Esophagus squamous epithelium (tissue), 5 donors: ENCODE measurements around the gene SGSH. TPM values are rescaled to one million over a fixed set of nuclear protein-coding genes. Genes with fewer than 3 reads are reported as not detected.

Experiments
- DNase-seq: peaks from one replicate; lab custom pipeline; 2025; lab: John Stamatoyannopoulos, UW
- H3K27ac ChIP-seq, 4 donors: fragments of 200-600 bp; sonication (generic); one replicate each; pipeline ENCODE4 v1.5.1; 2016 to 2019; ENCODE audit warnings: mild to moderate bottlenecking in 1 of 4
- H3K27me3 ChIP-seq, 4 donors: fragments of 200-600 bp; sonication (generic); 1 replicate in 3 of 4; 2 replicates in 1 of 4; pipeline versions ENCODE4 v1.5.1 to v1.6.0; 2017 to 2021; ENCODE audit warnings: antibody characterized with exemption in 1 of 4
- H3K36me3 ChIP-seq, 3 donors: fragments of 200-600 bp; sonication (generic); one replicate each; pipeline ENCODE4 v1.5.1; 2016 to 2019
- H3K4me1 ChIP-seq, 3 donors: fragments of 200-600 bp; sonication (generic); one replicate each; pipeline ENCODE4 v1.5.1; 2017 to 2019
- H3K4me3 ChIP-seq, 4 donors: fragments of 200-600 bp; sonication (generic); 1 replicate in 3 of 4; 2 replicates in 1 of 4; pipeline ENCODE4 v1.5.1; 2016 to 2019; ENCODE audit warnings: mild to moderate bottlenecking in 2 of 4, moderate library complexity in 1 of 4
- H3K9me3 ChIP-seq, 3 donors: fragments of 200-600 bp; sonication (generic); one replicate each; pipeline ENCODE4 v1.5.1; 2016 to 2019
- CTCF ChIP-seq, 6 experiments: fragments of 450-650 bp in 4 of 6; fragments of 200-600 bp in 2 of 6; sonication (generic) in 2 of 6; IDR thresholded peaks; one replicate each; pipeline ENCODE4 v1.5.1; 2016 to 2019; ENCODE audit warnings: antibody characterized with exemption in 6 of 6, mild to moderate bottlenecking in 4 of 6, moderate library complexity in 4 of 6
- POLR2A ChIP-seq, 4 donors: fragments of 450-650 bp; IDR thresholded peaks; one replicate each; pipeline ENCODE4 v1.6.1; 2017; ENCODE audit warnings: antibody characterized with exemption in 4 of 4, mild to moderate bottlenecking in 4 of 4, moderate library complexity in 3 of 4
- WGBS, 2 donors: methylation state at CpG; one replicate each; pipeline ENCODE4 v1.1.5; 2018; 5-methylcytosine and 5-hydroxymethylcytosine counted together
- intact Hi-C: fragments of 100-400 bp; cut with DNase I; formaldehyde crosslinking; loops from one replicate; pipeline ENCODE4 v1.15.0; 2022
- total RNA-seq, 4 donors: library from RNA; depleted of rRNA; stranded (reverse); fragments of >200 nt; gene quantifications; one replicate each; pipeline ENCODE4 v1.1.0, GENCODE V29; 2016
- donor health status: DM: yes; HTN: yes; CAD: no.

SGSH gene
- total RNA-seq, 4 donors from 2014 or later, result 8.7 to 18.7 (median 12.9) TPM

GRCh38 chr17:80265205-80266068 lies 45.3 kb upstream of the SGSH start:
- no peak for DNase-seq
- H3K36me3 ChIP-seq, result peaks cover 5 to 65% (median 7%) of the 10 kb centered on the region in 3 donors
- H3K4me3 ChIP-seq, result peak overlapping the region in 1 of 4 donors; percentile 88
- intact Hi-C loops, result no loop called here
- TF ChIP-seq CTCF (IDR thresholded peaks at IDR 0.05) (no peak), POLR2A (IDR thresholded peaks at IDR 0.05) (no peak)
- H3K9me3 ChIP-seq, result no peaks in the 10 kb centered on the region
- H3K4me1 ChIP-seq, result peaks cover 25 to 57% (median 33%) of the 10 kb centered on the region in 3 donors
- WGBS, 2 donors, result 71 to 82% methylated on average over 14 to 16 of the region's 17 CpGs
- H3K27me3 ChIP-seq, result no peaks in the 10 kb centered on the region
- H3K27ac ChIP-seq, result peak overlapping the region in 2 of 4 donors; percentile 100

DNA sequence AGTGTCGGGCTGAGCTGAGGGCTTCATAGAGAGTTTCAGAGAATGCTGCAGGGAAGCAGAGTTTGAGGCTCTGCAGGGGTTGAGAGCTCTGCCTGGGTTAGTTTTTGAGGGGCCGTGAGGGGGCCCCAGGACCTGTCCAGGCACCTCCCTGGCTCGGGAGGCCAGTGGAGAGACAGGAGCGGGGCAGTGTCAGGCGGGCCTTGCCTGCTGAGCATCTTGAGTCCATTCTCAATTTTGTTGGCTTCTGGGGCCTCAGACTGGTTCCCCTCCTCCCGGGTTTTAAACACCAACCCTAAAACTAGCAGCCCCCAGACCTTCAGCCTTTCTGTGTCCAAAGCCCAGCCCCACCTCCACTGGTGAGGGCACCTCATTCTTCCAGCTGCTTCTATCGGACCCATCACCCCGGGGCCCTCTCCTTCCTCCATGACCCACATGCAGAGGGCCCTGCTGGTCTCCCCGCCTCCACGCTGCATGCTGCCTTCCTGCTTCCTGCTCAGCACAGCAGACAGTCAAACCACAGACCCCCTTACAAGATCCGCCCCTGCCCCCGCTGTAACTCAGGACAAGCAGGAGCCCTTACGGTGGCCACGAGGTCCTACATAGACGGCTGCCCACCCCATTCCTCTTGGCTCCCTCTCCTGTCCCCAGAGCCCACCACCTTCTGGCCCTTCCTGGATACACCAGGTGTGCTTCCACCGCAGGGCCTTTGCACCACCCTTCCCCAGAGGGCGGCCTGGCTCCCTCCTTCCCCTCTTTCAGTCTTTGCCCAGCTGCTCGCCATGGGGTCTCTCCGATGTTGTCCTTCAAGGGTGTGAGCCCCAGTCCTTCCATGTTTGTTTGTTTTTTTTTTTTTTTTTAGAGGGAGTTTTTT lies 44.3 kb upstream of the SGSH start:
- WGBS, 2 donors, result 62 to 68% methylated on average over 10 to 16 of the region's 19 CpGs
- peaks cover 30 to 64% (median 37%) of the 10 kb centered on the region in 3 donors for H3K4me1 ChIP-seq
- DNase-seq, result no peak
- peak overlapping the region; percentile 5 to 88 (median 41) for H3K4me3 ChIP-seq
- H3K27ac ChIP-seq, result peak overlapping the region; percentile 97 to 100 (median 100)
- no peaks in the 10 kb centered on the region for H3K27me3 ChIP-seq
- no peak for TF ChIP-seq CTCF (IDR thresholded peaks at IDR 0.05)
- no peak for TF ChIP-seq POLR2A (IDR thresholded peaks at IDR 0.05)
- H3K9me3 ChIP-seq, result no peaks in the 10 kb centered on the region
- peaks cover 5 to 57% (median 7%) of the 10 kb centered on the region in 3 donors for H3K36me3 ChIP-seq
- intact Hi-C loops, result no loop called here

GRCh38 chr17:80263253-80264204 lies 43.4 kb upstream of the SGSH start:
- H3K4me1 ChIP-seq, result peaks cover 30 to 73% (median 37%) of the 10 kb centered on the region in 3 donors
- peak overlapping the region; percentile 97 to 100 (median 100) for H3K27ac ChIP-seq
- H3K9me3 ChIP-seq, result no peaks in the 10 kb centered on the region
- peaks cover 5 to 47% (median 7%) of the 10 kb centered on the region in 3 donors for H3K36me3 ChIP-seq
- peak; percentile 81 for DNase-seq
- peak overlapping the region; percentile 5 to 88 (median 41) for H3K4me3 ChIP-seq
- TF ChIP-seq CTCF (IDR thresholded peaks at IDR 0.05) (peak in 1 of 6 experiments; percentile 27), POLR2A (IDR thresholded peaks at IDR 0.05) (peak in 1 of 4 donors; percentile 32)
- WGBS, 2 donors, result 2 to 10% methylated on average over 8 of the region's 19 CpGs
- no peaks in the 10 kb centered on the region for H3K27me3 ChIP-seq
- intact Hi-C loops, result no loop called here

DNA sequence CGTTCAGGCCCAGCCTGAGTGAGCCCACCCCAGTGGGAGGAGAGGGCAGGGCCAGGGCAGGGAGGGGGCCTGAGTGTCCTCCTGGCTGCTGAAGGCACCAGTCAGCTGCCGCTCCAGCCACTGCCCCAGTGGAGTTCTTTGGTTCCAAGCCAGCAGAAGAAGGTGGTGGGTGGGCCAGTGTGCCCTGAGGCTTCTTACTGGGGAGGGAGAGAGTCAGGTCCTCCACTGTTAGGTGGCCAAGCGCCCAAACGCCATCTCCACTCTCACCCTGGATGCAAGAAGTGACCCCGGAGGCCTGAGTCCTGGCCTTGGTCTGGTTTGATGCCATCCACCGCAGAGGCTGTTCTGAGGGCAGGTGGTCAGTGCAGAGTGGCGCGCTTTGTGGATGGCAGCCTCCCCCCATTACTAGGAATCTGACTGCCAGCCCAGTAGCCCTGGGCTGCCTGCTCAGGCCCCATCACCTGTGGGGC lies 42.7 kb upstream of the SGSH start:
- no peak for DNase-seq
- peak overlapping the region; percentile 97 to 100 (median 100) for H3K27ac ChIP-seq
- intact Hi-C loops, result no loop called here
- no peaks in the 10 kb centered on the region for H3K27me3 ChIP-seq
- no peaks in the 10 kb centered on the region for H3K9me3 ChIP-seq
- peaks cover 5 to 40% (median 7%) of the 10 kb centered on the region in 3 donors for H3K36me3 ChIP-seq
- H3K4me1 ChIP-seq, result peaks cover 30 to 80% (median 37%) of the 10 kb centered on the region in 3 donors
- TF ChIP-seq POLR2A (IDR thresholded peaks at IDR 0.05), result no peak
- no peak for TF ChIP-seq CTCF (IDR thresholded peaks at IDR 0.05)
- H3K4me3 ChIP-seq, result peak overlapping the region; percentile 5 to 88 (median 41)
- no CpG with 5 or more reads among the region's 8 CpGs for WGBS, 2 donors
